RWPE1 (cell line): ENCODE measurements around the gene NCOA6.
"Not testable (repeated sequence)": the region's sequence is repeated elsewhere in the genome, so short reads cannot be mapped to it uniquely, and the experiment has no call there.

Experiments
- CTCF ChIA-PET: fragments of 350-600 bp; sonication (Branson Sonifier 250); formaldehyde crosslinking; extraction: SDS; loops from one replicate; lab custom pipeline; 2021; lab: Yijun Ruan, JAX
- POLR2A ChIA-PET: fragments of 400-600 bp; formaldehyde crosslinking; extraction: SDS; loops from one replicate; lab custom pipeline; 2020; ENCODE audit warnings: antibody characterized with exemption; ENCODE audit not compliant: low non-redundant PET; lab: Yijun Ruan, JAX
- DNase-seq: peaks from one replicate; pipeline ENCODE4 v3.0.0; 2012; ENCODE audit warnings: low spot score
- H3K27ac ChIP-seq: fragments of 450-650 bp; 2 replicates; pipeline ENCODE4 v1.5.1; 2017
- CTCF ChIP-seq: fragments of 450-650 bp; conservative IDR thresholded peaks from 2 replicates; pipeline ENCODE4 v1.5.1; 2017; ENCODE audit warnings: low read depth, mild to moderate bottlenecking

NCOA6 gene

GRCh38 chr20:34808583-34808982 is 16.9 kb downstream of the NCOA6 start:
- H3K27ac ChIP-seq, result no peak overlapping the region
- ChIA-PET CTCF (interaction anchor here (0.8 kb wide), 1 partner anchor 39 kb away, joined by 6 read pairs; no protein-coding TSS in a partner anchor), POLR2A (no interaction called here)
- no peak for TF ChIP-seq CTCF
- no peak for DNase-seq

- CTCF ChIA-PET, result interaction anchor here (0.8 kb wide), 1 partner anchor 39 kb away, joined by 6 read pairs; no protein-coding TSS in a partner anchor
- POLR2A ChIA-PET, H3K27ac ChIP-seq, DNase-seq: not testable (repeated sequence)
These were observed 17.4 kb downstream of the NCOA6 start for GRCh38 chr20:34807944-34808465.

GRCh38 chr20:34806255-34806654 is 19.2 kb downstream of the NCOA6 start:
- ChIA-PET CTCF (interaction anchor here (0.8 kb wide), 1 partner anchor 494 kb away, joined by 3 read pairs; no protein-coding TSS in a partner anchor), POLR2A (no interaction called here)
- H3K27ac ChIP-seq, result no peak overlapping the region
- no peak for DNase-seq
- no peak for TF ChIP-seq CTCF

- no peak for TF ChIP-seq CTCF
- ChIA-PET CTCF (interaction anchor here (0.6 kb wide), 1 partner anchor 521 kb away, joined by 4 read pairs; no protein-coding TSS in a partner anchor), POLR2A (no interaction called here)
- DNase-seq, result no peak
- no peak overlapping the region for H3K27ac ChIP-seq
These were observed 26.6 kb downstream of the NCOA6 start for GRCh38 chr20:34798871-34799270.

GRCh38 chr20:34798328-34798727 is 27.1 kb downstream of the NCOA6 start:
- no peak for TF ChIP-seq CTCF
- no peak for DNase-seq
- no peak overlapping the region for H3K27ac ChIP-seq
- POLR2A ChIA-PET, result no interaction called here
- CTCF ChIA-PET, result interaction anchor here (0.5 kb wide), 1 partner anchor 23 kb away, joined by 3 read pairs; no protein-coding TSS in a partner anchor

- CTCF ChIA-PET, result interaction anchor here (0.6 to 1.2 kb wide), 4 partner anchors 17 to 667 kb away, joined by 5 to 8 read pairs (median 6); no protein-coding TSS in a partner anchor
- POLR2A ChIA-PET, result interaction anchor here (0.6 kb wide), 1 partner anchor 101 kb away, joined by 4 read pairs; no protein-coding TSS in a partner anchor
- DNase-seq, result no peak
- TF ChIP-seq CTCF, result no peak
- H3K27ac ChIP-seq, result no peak overlapping the region
These were observed 28.1 kb downstream of the NCOA6 start for GRCh38 chr20:34797012-34797995.
